HEK293 (cell line): ENCODE measurements around the gene MEX3A.
A peak's percentile ranks its signal among the peaks of the same experiment; 100 is the strongest.

ENCODE experiments used
- CTCF ChIA-PET: fragments of 350-600 bp; formaldehyde crosslinking; extraction: SDS; loops from one replicate; lab custom pipeline; 2021; ENCODE audit warnings: antibody characterized with exemption; lab: Yijun Ruan, JAX
- POLR2A ChIA-PET: fragments of 300-600 bp; formaldehyde crosslinking; extraction: SDS; loops from one replicate; lab custom pipeline; 2020; ENCODE audit warnings: antibody characterized with exemption, inconsistent platforms; lab: Yijun Ruan, JAX
- H3K27ac ChIP-seq: fragments of 200-500 bp; sonication (Bioruptor generic); 2 replicates; pipeline ENCODE4 v1.5.1; 2014; ENCODE audit warnings: low read depth, low read length, control low read depth, inconsistent platforms; ENCODE audit errors: extremely low read depth
- H3K36me3 ChIP-seq, 2 experiments: fragments of 200-500 bp in 1 of 2; sonication (Bioruptor generic) in 1 of 2; 1 replicate in 1 of 2; 2 replicates in 1 of 2; pipeline ENCODE4 v1.5.1; 2014 to 2017; ENCODE audit warnings: inconsistent platforms in 2 of 2, low read length in 2 of 2; ENCODE audit not compliant: control insufficient read depth in 2 of 2, insufficient read depth in 1 of 2
- H3K4me1 ChIP-seq: fragments of 200-500 bp; sonication (Bioruptor generic); 2 replicates; pipeline ENCODE4 v1.5.1; 2014; ENCODE audit warnings: mild to moderate bottlenecking, low read length, inconsistent platforms; ENCODE audit not compliant: control insufficient read depth, insufficient read depth
- H3K4me3 ChIP-seq: 2 replicates; pipeline ENCODE4 v1.5.1; 2011; ENCODE audit warnings: low read depth, mild to moderate bottlenecking, control low read depth, low read length, moderate library complexity
- H3K9me3 ChIP-seq: fragments of 200-500 bp; sonication (Bioruptor generic); 2 replicates; pipeline ENCODE4 v1.5.1; 2014; ENCODE audit warnings: low read depth, low read length, inconsistent platforms; ENCODE audit not compliant: control insufficient read depth, insufficient read depth
- GLIS1 ChIP-seq: fragments of 450-650 bp; formaldehyde crosslinking; IDR thresholded peaks from 2 replicates; pipeline ENCODE4 v1.5.1; 2016; ENCODE audit warnings: missing biosample characterization, missing genetic modification characterization
- KLF16 ChIP-seq: fragments of 450-650 bp; formaldehyde crosslinking; IDR thresholded peaks from 2 replicates; pipeline ENCODE4 v1.5.1; 2017; ENCODE audit warnings: missing biosample characterization, missing genetic modification characterization
- KLF9 ChIP-seq: fragments of 450-650 bp; formaldehyde crosslinking; IDR thresholded peaks from 2 replicates; pipeline ENCODE4 v1.5.1; 2016; ENCODE audit warnings: missing biosample characterization, missing genetic modification characterization, low read depth
- SP2 ChIP-seq: fragments of 450-650 bp; formaldehyde crosslinking; IDR thresholded peaks from 2 replicates; pipeline ENCODE4 v1.5.1; 2016; ENCODE audit warnings: missing biosample characterization, missing genetic modification characterization
- YY1 ChIP-seq: fragments of 450-650 bp; formaldehyde crosslinking; IDR thresholded peaks from 2 replicates; pipeline ENCODE4 v1.5.1; 2018; ENCODE audit warnings: missing biosample characterization, missing genetic modification characterization
- ZBTB7A ChIP-seq: fragments of 450-650 bp; formaldehyde crosslinking; IDR thresholded peaks from 2 replicates; pipeline ENCODE4 v1.5.1; 2016; ENCODE audit warnings: low read depth, missing biosample characterization, missing genetic modification characterization
- ZNF138 ChIP-seq: fragments of 450-650 bp; formaldehyde crosslinking; IDR thresholded peaks from 2 replicates; pipeline ENCODE4 v1.5.1; 2016; ENCODE audit warnings: missing biosample characterization, missing genetic modification characterization, borderline replicate concordance
- ZNF184 ChIP-seq: fragments of 450-650 bp; IDR thresholded peaks from 2 replicates; pipeline ENCODE4 v1.5.1; 2018; ENCODE audit warnings: missing biosample characterization, mild to moderate bottlenecking, missing genetic modification characterization
- ZNF221 ChIP-seq: fragments of 450-650 bp; formaldehyde crosslinking; IDR thresholded peaks from 2 replicates; pipeline ENCODE4 v1.5.1; 2017; ENCODE audit warnings: missing biosample characterization, missing genetic modification characterization, borderline replicate concordance
- ZNF23 ChIP-seq: fragments of 450-650 bp; formaldehyde crosslinking; IDR thresholded peaks from 2 replicates; pipeline ENCODE4 v1.5.1; 2016; ENCODE audit warnings: missing biosample characterization, missing genetic modification characterization, borderline replicate concordance
- ZNF37A ChIP-seq: fragments of 450-650 bp; IDR thresholded peaks from 2 replicates; pipeline ENCODE4 v1.5.1; 2018; ENCODE audit warnings: missing biosample characterization, missing genetic modification characterization
- ZNF394 ChIP-seq: fragments of 450-650 bp; formaldehyde crosslinking; IDR thresholded peaks from 2 replicates; pipeline ENCODE4 v1.5.1; 2016; ENCODE audit warnings: missing biosample characterization, missing genetic modification characterization, mild to moderate bottlenecking, moderate library complexity, borderline replicate concordance
- ZNF561 ChIP-seq: fragments of 450-650 bp; IDR thresholded peaks from 2 replicates; pipeline ENCODE4 v1.5.1; 2018; ENCODE audit warnings: missing biosample characterization, missing genetic modification characterization, borderline replicate concordance
- ZSCAN23 ChIP-seq: fragments of 450-650 bp; formaldehyde crosslinking; IDR thresholded peaks from 2 replicates; pipeline ENCODE4 v1.5.1; 2016; ENCODE audit warnings: missing biosample characterization, missing genetic modification characterization
- ZXDB ChIP-seq: fragments of 450-650 bp; formaldehyde crosslinking; IDR thresholded peaks from 2 replicates; pipeline ENCODE4 v1.5.1; 2016; ENCODE audit warnings: missing biosample characterization, missing genetic modification characterization
- TF ChIP-seq, protein P1 (sequence below): fragments of 450-650 bp; formaldehyde crosslinking; IDR thresholded peaks from 2 replicates; pipeline ENCODE4 v1.5.1; 2016; ENCODE audit warnings: missing biosample characterization, missing genetic modification characterization
- TF ChIP-seq, protein P2 (sequence below): fragments of 450-650 bp; formaldehyde crosslinking; IDR thresholded peaks from 2 replicates; pipeline ENCODE4 v1.5.1; 2016; ENCODE audit warnings: missing biosample characterization, missing genetic modification characterization
- TF ChIP-seq, protein P3 (sequence below): fragments of 450-650 bp; formaldehyde crosslinking; IDR thresholded peaks from 2 replicates; pipeline ENCODE4 v1.5.1; 2017; ENCODE audit warnings: missing biosample characterization, missing genetic modification characterization
- TF ChIP-seq, protein P4 (sequence below): fragments of 450-650 bp; formaldehyde crosslinking; IDR thresholded peaks from 2 replicates; pipeline ENCODE4 v1.5.1; 2016; ENCODE audit warnings: missing biosample characterization, missing genetic modification characterization
- TF ChIP-seq, protein P5 (sequence below): fragments of 450-650 bp; formaldehyde crosslinking; IDR thresholded peaks from 2 replicates; pipeline ENCODE4 v1.5.1; 2017; ENCODE audit warnings: missing biosample characterization, mild to moderate bottlenecking, missing genetic modification characterization, moderate library complexity
- TF ChIP-seq, protein P6 (sequence below): fragments of 450-650 bp; formaldehyde crosslinking; IDR thresholded peaks from 2 replicates; pipeline ENCODE4 v1.5.1; 2017; ENCODE audit warnings: missing biosample characterization, missing genetic modification characterization
- TF ChIP-seq, protein P7 (sequence below): fragments of 450-650 bp; formaldehyde crosslinking; IDR thresholded peaks from 2 replicates; pipeline ENCODE4 v1.5.1; 2016; ENCODE audit warnings: missing biosample characterization, missing genetic modification characterization

MEX3A gene

DNA sequence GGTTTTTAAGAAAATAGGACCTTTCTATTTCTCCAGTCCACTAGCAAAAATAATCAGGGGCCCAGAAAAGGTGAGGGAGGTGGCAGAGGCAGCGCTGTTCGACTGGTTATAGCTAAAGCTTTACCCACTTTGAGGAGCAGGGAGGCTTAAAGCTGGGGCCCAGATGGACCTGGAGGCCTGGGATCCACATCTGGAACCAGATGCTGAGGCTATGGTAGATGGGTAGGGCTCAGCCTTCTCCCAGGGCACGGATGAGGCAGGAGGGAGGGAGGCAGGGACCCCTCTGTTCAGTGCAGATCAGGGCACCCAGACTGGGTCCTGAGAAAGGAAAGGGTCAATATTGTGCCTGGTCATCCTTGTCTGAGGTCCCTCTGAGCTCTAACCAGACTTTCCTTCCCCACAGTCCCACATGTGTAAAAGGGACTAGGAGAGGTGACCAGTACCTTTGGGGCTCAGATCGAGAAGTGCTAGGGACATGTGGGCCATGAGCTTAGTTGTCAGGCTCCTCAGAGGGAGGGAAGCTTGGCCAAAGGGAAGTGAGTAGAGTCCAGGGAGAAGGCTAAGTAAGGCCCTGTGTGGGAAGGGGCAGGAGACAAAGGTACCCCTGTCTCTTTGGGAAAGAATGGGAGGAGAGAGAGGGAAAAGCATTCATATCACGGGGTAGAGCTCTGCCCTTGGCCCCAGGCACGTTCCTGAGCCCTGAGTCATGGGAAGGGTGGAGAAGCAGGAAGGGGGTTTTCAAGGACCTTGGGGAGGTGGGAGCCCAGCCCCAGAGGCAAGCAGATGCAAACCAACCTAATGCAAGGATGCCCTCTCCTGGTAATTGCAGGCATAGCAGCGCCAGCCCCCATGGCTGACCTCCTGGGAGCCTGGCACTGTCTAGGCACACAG is 47.7 kb upstream of the MEX3A start:
- Histone ChIP-seq H3K9me3 (no peaks in the 10 kb centered on the region), H3K4me3 (no peak overlapping the region), H3K4me1 (peaks cover 7% of the 10 kb centered on the region), H3K27ac (peak overlapping the region; percentile 21), H3K36me3 (peaks cover 14 to 39% of the 10 kb centered on the region in 2 experiments; a peak in 2 of 3 replicates)
- CTCF ChIA-PET, result interaction anchor here (0.6 to 25.6 kb wide), 40 partner anchors 9 to 1068 kb away, joined by 3 to 1029 read pairs (median 4); partner anchors contain the start of genes KHDC4, LMNA, MEX3A and RAB25
- POLR2A ChIA-PET, result interaction anchor here (0.6 to 5.8 kb wide), 13 partner anchors 10 to 152 kb away, joined by 3 to 61 read pairs (median 5); partner anchors contain the start of genes ARHGEF2, LMNA and PMF1
- TF ChIP-seq, protein P1, sequence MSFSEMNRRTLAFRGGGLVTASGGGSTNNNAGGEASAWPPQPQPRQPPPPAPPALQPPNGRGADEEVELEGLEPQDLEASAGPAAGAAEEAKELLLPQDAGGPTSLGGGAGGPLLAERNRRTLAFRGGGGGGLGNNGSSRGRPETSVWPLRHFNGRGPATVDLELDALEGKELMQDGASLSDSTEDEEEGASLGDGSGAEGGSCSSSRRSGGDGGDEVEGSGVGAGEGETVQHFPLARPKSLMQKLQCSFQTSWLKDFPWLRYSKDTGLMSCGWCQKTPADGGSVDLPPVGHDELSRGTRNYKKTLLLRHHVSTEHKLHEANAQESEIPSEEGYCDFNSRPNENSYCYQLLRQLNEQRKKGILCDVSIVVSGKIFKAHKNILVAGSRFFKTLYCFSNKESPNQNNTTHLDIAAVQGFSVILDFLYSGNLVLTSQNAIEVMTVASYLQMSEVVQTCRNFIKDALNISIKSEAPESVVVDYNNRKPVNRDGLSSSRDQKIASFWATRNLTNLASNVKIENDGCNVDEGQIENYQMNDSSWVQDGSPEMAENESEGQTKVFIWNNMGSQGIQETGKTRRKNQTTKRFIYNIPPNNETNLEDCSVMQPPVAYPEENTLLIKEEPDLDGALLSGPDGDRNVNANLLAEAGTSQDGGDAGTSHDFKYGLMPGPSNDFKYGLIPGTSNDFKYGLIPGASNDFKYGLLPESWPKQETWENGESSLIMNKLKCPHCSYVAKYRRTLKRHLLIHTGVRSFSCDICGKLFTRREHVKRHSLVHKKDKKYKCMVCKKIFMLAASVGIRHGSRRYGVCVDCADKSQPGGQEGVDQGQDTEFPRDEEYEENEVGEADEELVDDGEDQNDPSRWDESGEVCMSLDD, result peak; percentile 65; the same call in 1 of the 2 replicates
- TF ChIP-seq ZNF138 (tag by site-specific recombination), result no peak
- TF ChIP-seq, protein P2, sequence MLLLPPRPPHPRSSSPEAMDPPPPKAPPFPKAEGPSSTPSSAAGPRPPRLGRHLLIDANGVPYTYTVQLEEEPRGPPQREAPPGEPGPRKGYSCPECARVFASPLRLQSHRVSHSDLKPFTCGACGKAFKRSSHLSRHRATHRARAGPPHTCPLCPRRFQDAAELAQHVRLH (tag by site-specific recombination), result 0 out of 2 replicates have a peak, but pooled peaks have one; percentile 55
- TF ChIP-seq SP2 (tag by site-specific recombination), result 0 out of 2 replicates have a peak, but pooled peaks have one; percentile 26
- TF ChIP-seq, protein P3, sequence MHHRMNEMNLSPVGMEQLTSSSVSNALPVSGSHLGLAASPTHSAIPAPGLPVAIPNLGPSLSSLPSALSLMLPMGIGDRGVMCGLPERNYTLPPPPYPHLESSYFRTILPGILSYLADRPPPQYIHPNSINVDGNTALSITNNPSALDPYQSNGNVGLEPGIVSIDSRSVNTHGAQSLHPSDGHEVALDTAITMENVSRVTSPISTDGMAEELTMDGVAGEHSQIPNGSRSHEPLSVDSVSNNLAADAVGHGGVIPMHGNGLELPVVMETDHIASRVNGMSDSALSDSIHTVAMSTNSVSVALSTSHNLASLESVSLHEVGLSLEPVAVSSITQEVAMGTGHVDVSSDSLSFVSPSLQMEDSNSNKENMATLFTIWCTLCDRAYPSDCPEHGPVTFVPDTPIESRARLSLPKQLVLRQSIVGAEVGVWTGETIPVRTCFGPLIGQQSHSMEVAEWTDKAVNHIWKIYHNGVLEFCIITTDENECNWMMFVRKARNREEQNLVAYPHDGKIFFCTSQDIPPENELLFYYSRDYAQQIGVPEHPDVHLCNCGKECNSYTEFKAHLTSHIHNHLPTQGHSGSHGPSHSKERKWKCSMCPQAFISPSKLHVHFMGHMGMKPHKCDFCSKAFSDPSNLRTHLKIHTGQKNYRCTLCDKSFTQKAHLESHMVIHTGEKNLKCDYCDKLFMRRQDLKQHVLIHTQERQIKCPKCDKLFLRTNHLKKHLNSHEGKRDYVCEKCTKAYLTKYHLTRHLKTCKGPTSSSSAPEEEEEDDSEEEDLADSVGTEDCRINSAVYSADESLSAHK, result peak; percentile 59; the same call in 1 of the 2 replicates
- peak; percentile 77 for TF ChIP-seq ZXDB (tag by site-specific recombination)
- peak; percentile 52; the same call in 1 of the 2 replicates for TF ChIP-seq ZSCAN23 (tag by site-specific recombination)
- no peak for TF ChIP-seq ZNF184 (tag by site-specific recombination)
- TF ChIP-seq, protein P4, sequence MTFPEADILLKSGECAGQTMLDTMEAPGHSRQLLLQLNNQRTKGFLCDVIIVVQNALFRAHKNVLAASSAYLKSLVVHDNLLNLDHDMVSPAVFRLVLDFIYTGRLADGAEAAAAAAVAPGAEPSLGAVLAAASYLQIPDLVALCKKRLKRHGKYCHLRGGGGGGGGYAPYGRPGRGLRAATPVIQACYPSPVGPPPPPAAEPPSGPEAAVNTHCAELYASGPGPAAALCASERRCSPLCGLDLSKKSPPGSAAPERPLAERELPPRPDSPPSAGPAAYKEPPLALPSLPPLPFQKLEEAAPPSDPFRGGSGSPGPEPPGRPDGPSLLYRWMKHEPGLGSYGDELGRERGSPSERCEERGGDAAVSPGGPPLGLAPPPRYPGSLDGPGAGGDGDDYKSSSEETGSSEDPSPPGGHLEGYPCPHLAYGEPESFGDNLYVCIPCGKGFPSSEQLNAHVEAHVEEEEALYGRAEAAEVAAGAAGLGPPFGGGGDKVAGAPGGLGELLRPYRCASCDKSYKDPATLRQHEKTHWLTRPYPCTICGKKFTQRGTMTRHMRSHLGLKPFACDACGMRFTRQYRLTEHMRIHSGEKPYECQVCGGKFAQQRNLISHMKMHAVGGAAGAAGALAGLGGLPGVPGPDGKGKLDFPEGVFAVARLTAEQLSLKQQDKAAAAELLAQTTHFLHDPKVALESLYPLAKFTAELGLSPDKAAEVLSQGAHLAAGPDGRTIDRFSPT (tag by site-specific recombination), result peak; percentile 32; the same call in 1 of the 2 replicates
- TF ChIP-seq ZBTB7A (tag by site-specific recombination), result no peak
- TF ChIP-seq, protein P5, sequence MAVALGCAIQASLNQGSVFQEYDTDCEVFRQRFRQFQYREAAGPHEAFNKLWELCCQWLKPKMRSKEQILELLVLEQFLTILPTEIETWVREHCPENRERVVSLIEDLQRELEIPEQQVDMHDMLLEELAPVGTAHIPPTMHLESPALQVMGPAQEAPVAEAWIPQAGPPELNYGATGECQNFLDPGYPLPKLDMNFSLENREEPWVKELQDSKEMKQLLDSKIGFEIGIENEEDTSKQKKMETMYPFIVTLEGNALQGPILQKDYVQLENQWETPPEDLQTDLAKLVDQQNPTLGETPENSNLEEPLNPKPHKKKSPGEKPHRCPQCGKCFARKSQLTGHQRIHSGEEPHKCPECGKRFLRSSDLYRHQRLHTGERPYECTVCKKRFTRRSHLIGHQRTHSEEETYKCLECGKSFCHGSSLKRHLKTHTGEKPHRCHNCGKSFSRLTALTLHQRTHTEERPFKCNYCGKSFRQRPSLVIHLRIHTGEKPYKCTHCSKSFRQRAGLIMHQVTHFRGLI (tag by site-specific recombination), result peak; percentile 37; the same call in 1 of the 2 replicates
- peak; percentile 81 for TF ChIP-seq GLIS1
- TF ChIP-seq, protein P6, sequence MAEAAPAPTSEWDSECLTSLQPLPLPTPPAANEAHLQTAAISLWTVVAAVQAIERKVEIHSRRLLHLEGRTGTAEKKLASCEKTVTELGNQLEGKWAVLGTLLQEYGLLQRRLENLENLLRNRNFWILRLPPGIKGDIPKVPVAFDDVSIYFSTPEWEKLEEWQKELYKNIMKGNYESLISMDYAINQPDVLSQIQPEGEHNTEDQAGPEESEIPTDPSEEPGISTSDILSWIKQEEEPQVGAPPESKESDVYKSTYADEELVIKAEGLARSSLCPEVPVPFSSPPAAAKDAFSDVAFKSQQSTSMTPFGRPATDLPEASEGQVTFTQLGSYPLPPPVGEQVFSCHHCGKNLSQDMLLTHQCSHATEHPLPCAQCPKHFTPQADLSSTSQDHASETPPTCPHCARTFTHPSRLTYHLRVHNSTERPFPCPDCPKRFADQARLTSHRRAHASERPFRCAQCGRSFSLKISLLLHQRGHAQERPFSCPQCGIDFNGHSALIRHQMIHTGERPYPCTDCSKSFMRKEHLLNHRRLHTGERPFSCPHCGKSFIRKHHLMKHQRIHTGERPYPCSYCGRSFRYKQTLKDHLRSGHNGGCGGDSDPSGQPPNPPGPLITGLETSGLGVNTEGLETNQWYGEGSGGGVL (tag by site-specific recombination), result peak; percentile 79
- peak; percentile 94 for TF ChIP-seq ZNF394 (tag by site-specific recombination)
- no peak for TF ChIP-seq ZNF561 (tag by site-specific recombination)
- peak; percentile 34; the same call in 1 of the 2 replicates for TF ChIP-seq KLF9 (tag by site-specific recombination)
- no peak for TF ChIP-seq ZNF23 (tag by site-specific recombination)
- TF ChIP-seq ZNF221 (tag by site-specific recombination), result no peak
- peak; percentile 43; the same call in 1 of the 2 replicates for TF ChIP-seq YY1
- no peak for TF ChIP-seq ZNF37A (tag by site-specific recombination)
- peak; percentile 85 for TF ChIP-seq KLF16 (tag by site-specific recombination)
- TF ChIP-seq, protein P7, sequence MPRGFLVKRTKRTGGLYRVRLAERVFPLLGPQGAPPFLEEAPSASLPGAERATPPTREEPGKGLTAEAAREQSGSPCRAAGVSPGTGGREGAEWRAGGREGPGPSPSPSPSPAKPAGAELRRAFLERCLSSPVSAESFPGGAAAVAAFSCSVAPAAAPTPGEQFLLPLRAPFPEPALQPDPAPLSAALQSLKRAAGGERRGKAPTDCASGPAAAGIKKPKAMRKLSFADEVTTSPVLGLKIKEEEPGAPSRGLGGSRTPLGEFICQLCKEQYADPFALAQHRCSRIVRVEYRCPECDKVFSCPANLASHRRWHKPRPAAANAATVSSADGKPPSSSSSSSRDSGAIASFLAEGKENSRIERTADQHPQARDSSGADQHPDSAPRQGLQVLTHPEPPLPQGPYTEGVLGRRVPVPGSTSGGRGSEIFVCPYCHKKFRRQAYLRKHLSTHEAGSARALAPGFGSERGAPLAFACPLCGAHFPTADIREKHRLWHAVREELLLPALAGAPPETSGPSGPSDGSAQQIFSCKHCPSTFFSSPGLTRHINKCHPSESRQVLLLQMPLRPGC, result peak; percentile 17; the same call in 1 of the 2 replicates
